ENCODE results near the gene CNEP1R1.

Gene CNEP1R1

GRCh38 chr16:50040018-50040417 is 15.0 kb downstream of the CNEP1R1 start:
- no peak overlapping the region for H3K4me2 ChIP-seq

DNA sequence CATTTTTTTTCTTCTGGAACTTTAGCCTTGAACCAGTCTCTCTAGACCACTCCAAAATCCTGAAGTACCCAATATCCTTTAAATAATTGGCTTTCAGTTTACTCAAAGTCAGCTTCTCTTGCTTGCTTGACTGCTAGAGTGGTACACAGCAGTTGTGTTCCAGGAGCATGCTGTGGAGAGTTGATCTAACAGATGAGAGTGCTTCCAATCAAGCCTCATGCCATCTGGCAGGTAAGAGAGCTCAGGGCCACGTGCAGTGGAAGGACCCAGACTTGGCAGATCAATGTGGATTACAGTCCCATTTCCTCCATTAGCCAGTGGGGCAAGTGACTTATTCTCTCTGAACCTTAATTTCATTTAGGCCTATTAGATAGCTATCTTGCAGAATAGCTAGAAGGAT is 15.7 kb downstream of the CNEP1R1 start:
- no peak overlapping the region for H2AFZ ChIP-seq (ENCODE audit: low read depth)
- H3K79me2 ChIP-seq (ENCODE audit: insufficient read depth, low read depth) = no peaks in the 10 kb centered on the region
- H3K9ac ChIP-seq = no peak overlapping the region
- H3K4me3 ChIP-seq (IDR thresholded peaks at IDR 0.05; ENCODE audit: insufficient read depth, low read depth, low read length) = no peak overlapping the region
- H3K4me2 ChIP-seq = no peak overlapping the region
- H3K4me1 ChIP-seq (ENCODE audit: low read depth, poor library complexity, severe bottlenecking) = peaks cover 13% of the 10 kb centered on the region
- H4K20me1 ChIP-seq (ENCODE audit: insufficient read depth) = no peaks in the 10 kb centered on the region
- H3K27ac ChIP-seq = no peak overlapping the region
- TF ChIP-seq, protein P1, sequence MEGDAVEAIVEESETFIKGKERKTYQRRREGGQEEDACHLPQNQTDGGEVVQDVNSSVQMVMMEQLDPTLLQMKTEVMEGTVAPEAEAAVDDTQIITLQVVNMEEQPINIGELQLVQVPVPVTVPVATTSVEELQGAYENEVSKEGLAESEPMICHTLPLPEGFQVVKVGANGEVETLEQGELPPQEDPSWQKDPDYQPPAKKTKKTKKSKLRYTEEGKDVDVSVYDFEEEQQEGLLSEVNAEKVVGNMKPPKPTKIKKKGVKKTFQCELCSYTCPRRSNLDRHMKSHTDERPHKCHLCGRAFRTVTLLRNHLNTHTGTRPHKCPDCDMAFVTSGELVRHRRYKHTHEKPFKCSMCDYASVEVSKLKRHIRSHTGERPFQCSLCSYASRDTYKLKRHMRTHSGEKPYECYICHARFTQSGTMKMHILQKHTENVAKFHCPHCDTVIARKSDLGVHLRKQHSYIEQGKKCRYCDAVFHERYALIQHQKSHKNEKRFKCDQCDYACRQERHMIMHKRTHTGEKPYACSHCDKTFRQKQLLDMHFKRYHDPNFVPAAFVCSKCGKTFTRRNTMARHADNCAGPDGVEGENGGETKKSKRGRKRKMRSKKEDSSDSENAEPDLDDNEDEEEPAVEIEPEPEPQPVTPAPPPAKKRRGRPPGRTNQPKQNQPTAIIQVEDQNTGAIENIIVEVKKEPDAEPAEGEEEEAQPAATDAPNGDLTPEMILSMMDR (conservative IDR thresholded peaks at IDR 0.05; ENCODE audit: low read depth, low read length) = no peak
- no peaks in the 10 kb centered on the region for H3K36me3 ChIP-seq (ENCODE audit: insufficient read depth)
- no peaks in the 10 kb centered on the region for H3K27me3 ChIP-seq (ENCODE audit: insufficient read depth, low read depth)

More at GRCh38 chr16:50040018-50040417, 15.0 kb downstream of the CNEP1R1 start:
- Histone ChIP-seq H3K27ac (no peak overlapping the region), H3K4me3 (IDR thresholded peaks at IDR 0.05; ENCODE audit: insufficient read depth, low read depth, low read length) (no peak overlapping the region), H2AFZ (ENCODE audit: low read depth) (no peak overlapping the region), H3K36me3 (ENCODE audit: insufficient read depth) (no peaks in the 10 kb centered on the region), H4K20me1 (ENCODE audit: insufficient read depth) (no peaks in the 10 kb centered on the region), H3K79me2 (ENCODE audit: insufficient read depth, low read depth) (no peaks in the 10 kb centered on the region), H3K4me1 (ENCODE audit: low read depth, poor library complexity, severe bottlenecking) (peaks cover 13% of the 10 kb centered on the region), H3K27me3 (ENCODE audit: insufficient read depth, low read depth) (no peaks in the 10 kb centered on the region), H3K9ac (no peak overlapping the region)
- TF ChIP-seq, protein P1 (conservative IDR thresholded peaks at IDR 0.05; ENCODE audit: low read depth, low read length) = no peak

DNA sequence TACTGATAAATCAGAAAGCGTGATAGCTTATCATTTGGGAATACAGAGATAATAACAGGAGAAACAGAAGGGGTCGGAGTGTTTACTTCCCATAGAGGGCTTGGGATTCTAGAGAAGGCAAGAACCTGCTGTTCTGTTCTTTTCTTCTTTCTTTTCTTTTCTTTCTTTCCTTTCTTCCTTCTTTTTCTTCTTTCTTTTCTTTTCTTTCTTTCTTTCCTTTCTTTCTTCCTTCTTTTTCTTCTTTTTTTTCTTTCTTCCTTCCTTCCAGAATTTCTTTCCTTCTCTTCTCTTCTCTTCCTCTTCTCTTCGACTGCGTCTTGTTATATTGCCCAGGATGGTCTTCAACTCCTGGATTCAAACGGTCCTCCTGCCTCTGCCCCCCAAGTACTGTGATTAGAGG is 18.3 kb downstream of the CNEP1R1 start:
- no peaks in the 10 kb centered on the region for H3K27me3 ChIP-seq (ENCODE audit: insufficient read depth, low read depth)
- H2AFZ ChIP-seq (ENCODE audit: low read depth) = no peak overlapping the region
- TF ChIP-seq, protein P1 (conservative IDR thresholded peaks at IDR 0.05; ENCODE audit: low read depth, low read length) = no peak
- no peaks in the 10 kb centered on the region for H3K79me2 ChIP-seq (ENCODE audit: insufficient read depth, low read depth)
- H4K20me1 ChIP-seq (ENCODE audit: insufficient read depth) = no peaks in the 10 kb centered on the region
- H3K4me3 ChIP-seq (IDR thresholded peaks at IDR 0.05; ENCODE audit: insufficient read depth, low read depth, low read length) = no peak overlapping the region
- H3K9ac ChIP-seq = no peak overlapping the region
- H3K4me1 ChIP-seq (ENCODE audit: low read depth, poor library complexity, severe bottlenecking) = peaks cover 12% of the 10 kb centered on the region
- H3K27ac ChIP-seq = no peak overlapping the region
- no peaks in the 10 kb centered on the region for H3K36me3 ChIP-seq (ENCODE audit: insufficient read depth)
- H3K4me2 ChIP-seq = no peak overlapping the region

DNA sequence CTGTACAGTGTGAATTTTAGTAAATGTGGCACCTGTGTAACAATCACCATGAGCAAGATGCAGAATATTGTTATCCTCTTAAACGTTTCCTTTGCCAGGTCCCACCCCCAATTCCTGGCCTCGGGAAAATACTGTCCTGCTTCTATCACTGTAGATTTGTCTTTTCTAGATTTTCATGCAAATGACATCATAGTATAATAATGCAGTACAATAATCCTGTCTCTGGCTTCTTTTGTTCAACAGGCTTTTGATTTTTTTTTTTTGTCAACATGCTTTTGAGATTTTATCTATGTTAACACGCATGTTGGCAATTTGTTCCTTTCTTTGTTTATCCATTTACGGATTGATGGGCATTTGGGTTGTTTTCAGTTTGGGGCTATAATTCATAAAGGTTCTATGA is 20.4 kb downstream of the CNEP1R1 start:
- H3K79me2 ChIP-seq (ENCODE audit: insufficient read depth, low read depth) = no peaks in the 10 kb centered on the region
- H2AFZ ChIP-seq (ENCODE audit: low read depth) = no peak overlapping the region
- no peaks in the 10 kb centered on the region for H3K4me1 ChIP-seq (ENCODE audit: low read depth, poor library complexity, severe bottlenecking)
- no peaks in the 10 kb centered on the region for H3K27me3 ChIP-seq (ENCODE audit: insufficient read depth, low read depth)
- H3K36me3 ChIP-seq (ENCODE audit: insufficient read depth) = no peaks in the 10 kb centered on the region
- no peaks in the 10 kb centered on the region for H4K20me1 ChIP-seq (ENCODE audit: insufficient read depth)
- TF ChIP-seq, protein P1 (conservative IDR thresholded peaks at IDR 0.05; ENCODE audit: low read depth, low read length) = no peak
- no peak overlapping the region for H3K9ac ChIP-seq
- H3K4me2 ChIP-seq = no peak overlapping the region
- no peak overlapping the region for H3K4me3 ChIP-seq (IDR thresholded peaks at IDR 0.05; ENCODE audit: insufficient read depth, low read depth, low read length)
- no peak overlapping the region for H3K27ac ChIP-seq

Data from KMS-11 (cell line).